MCF 10A (cell line): ENCODE measurements around the gene ZC3H10. TPM values are rescaled to one million over a fixed set of nuclear protein-coding genes. Genes with fewer than 3 reads are reported as not detected.

Source experiments
- BruUV-seq: library from RNA; stranded (reverse); fragments of 400-500 nt; replicated peaks from 2 replicates; lab custom pipeline; 2021; lab: Mats Ljungman, UMichigan
- CTCF ChIA-PET: fragments of 300-600 bp; sonication (Branson Sonifier 250); formaldehyde crosslinking; extraction: SDS; loops from one replicate; lab custom pipeline; 2021; ENCODE audit warnings: antibody characterized with exemption, inconsistent platforms; lab: Yijun Ruan, JAX
- POLR2A ChIA-PET: fragments of 300-600, 350-650 bp; sonication (Branson Sonifier 250); formaldehyde crosslinking; extraction: SDS; loops from one replicate; lab custom pipeline; 2020; ENCODE audit warnings: antibody characterized with exemption, inconsistent platforms; lab: Yijun Ruan, JAX
- DNase-seq: peaks from one replicate; pipeline ENCODE4 v3.0.0-alpha.2; 2018; ENCODE audit not compliant: unreplicated experiment
- H3K27ac Mint-ChIP-seq: one replicate; pipeline ENCODE4 v1.8.0; 2022; ENCODE audit warnings: mild to moderate bottlenecking, low read depth, mixed read lengths; ENCODE audit not compliant: unreplicated experiment
- H3K27me3 Mint-ChIP-seq: one replicate; pipeline ENCODE4 v1.8.0; 2022; ENCODE audit warnings: mixed read lengths; ENCODE audit not compliant: insufficient read depth, unreplicated experiment
- H3K36me3 Mint-ChIP-seq: one replicate; pipeline ENCODE4 v1.8.0; 2022; ENCODE audit warnings: mild to moderate bottlenecking, moderate library complexity, mixed read lengths; ENCODE audit not compliant: insufficient read depth, unreplicated experiment
- H3K4me1 Mint-ChIP-seq: one replicate; pipeline ENCODE4 v1.8.0; 2022; ENCODE audit warnings: mixed read lengths; ENCODE audit not compliant: insufficient read depth, unreplicated experiment
- H3K4me3 Mint-ChIP-seq: one replicate; pipeline ENCODE4 v1.8.0; 2022; ENCODE audit warnings: mild to moderate bottlenecking, moderate library complexity, mixed read lengths; ENCODE audit not compliant: unreplicated experiment
- H3K9me3 Mint-ChIP-seq: one replicate; pipeline ENCODE4 v1.8.0; 2022; ENCODE audit warnings: mixed read lengths; ENCODE audit not compliant: unreplicated experiment
- CTCF ChIP-seq: fragments of 200-600 bp; IDR thresholded peaks from one replicate; pipeline ENCODE4 v1.8.0; 2022; ENCODE audit warnings: antibody characterized with exemption, mild to moderate bottlenecking; ENCODE audit not compliant: unreplicated experiment
- intact Hi-C: fragments of 100-400 bp; cut with micrococcal nuclease; formaldehyde crosslinking; loops from 2 replicates; pipeline ENCODE4 v1.14.1; 2022
- total RNA-seq: library from RNA; stranded (reverse); gene quantifications from 2 replicates; pipeline ENCODE4 v1.2.3, GENCODE V29; 2022

ZC3H10 gene
- total RNA-seq, 1 experiment from 2014 or later: 2.8 TPM

- H3K36me3 Mint-ChIP-seq: no peaks in the 10 kb centered on the region
- H3K27ac Mint-ChIP-seq: no peak overlapping the region
- intact Hi-C loops: no loop called here
- no peak for TF ChIP-seq CTCF
- H3K4me3 Mint-ChIP-seq: no peak overlapping the region
- ChIA-PET CTCF (interaction anchor here (0.6 kb wide), 1 partner anchor 72 kb away, joined by 3 read pairs; no protein-coding TSS in a partner anchor), POLR2A (interaction anchor here (0.6 to 1.7 kb wide), 5 partner anchors 13 to 273 kb away, joined by 3 to 6 read pairs (median 3); partner anchors contain the start of genes PA2G4 and STAT2)
- no peaks in the 10 kb centered on the region for H3K27me3 Mint-ChIP-seq
- no TSS peak for BruUV-seq
- DNase-seq: no peak
- H3K4me1 Mint-ChIP-seq: no peaks in the 10 kb centered on the region
- H3K9me3 Mint-ChIP-seq: no peaks in the 10 kb centered on the region
Observed at GRCh38 chr12:56086608-56087007, 31.5 kb upstream of the ZC3H10 start.

- H3K4me3 Mint-ChIP-seq: no peak overlapping the region
- intact Hi-C loops: no loop called here
- DNase-seq: peak; percentile 49
- CTCF ChIA-PET: no interaction called here
- no peak for TF ChIP-seq CTCF
- H3K4me1 Mint-ChIP-seq: no peaks in the 10 kb centered on the region
- H3K27me3 Mint-ChIP-seq: no peaks in the 10 kb centered on the region
- POLR2A ChIA-PET: no interaction called here
- H3K36me3 Mint-ChIP-seq: no peaks in the 10 kb centered on the region
- BruUV-seq: no TSS peak
- H3K9me3 Mint-ChIP-seq: no peaks in the 10 kb centered on the region
- H3K27ac Mint-ChIP-seq: no peak overlapping the region
Observed at GRCh38 chr12:56087220-56087619, 30.8 kb upstream of the ZC3H10 start.

- Mint-ChIP-seq H3K4me3 (no peak overlapping the region), H3K4me1 (no peaks in the 10 kb centered on the region), H3K27ac (no peak overlapping the region), H3K36me3 (peaks cover 12% of the 10 kb centered on the region), H3K27me3 (no peaks in the 10 kb centered on the region), H3K9me3 (no peaks in the 10 kb centered on the region)
- ChIA-PET CTCF (no interaction called here), POLR2A (no interaction called here)
- no TSS peak for BruUV-seq
- no peak for TF ChIP-seq CTCF
- no peak for DNase-seq
- intact Hi-C loops: no loop called here
Observed at GRCh38 chr12:56097738-56098137, 20.3 kb upstream of the ZC3H10 start.

GRCh38 chr12:56098592-56098991 is 19.5 kb upstream of the ZC3H10 start:
- Mint-ChIP-seq H3K4me3 (no peak overlapping the region), H3K36me3 (peaks cover 12% of the 10 kb centered on the region), H3K27ac (no peak overlapping the region), H3K27me3 (no peaks in the 10 kb centered on the region), H3K4me1 (peaks cover 5% of the 10 kb centered on the region), H3K9me3 (no peaks in the 10 kb centered on the region)
- TF ChIP-seq CTCF: no peak
- DNase-seq: no peak
- ChIA-PET POLR2A (no interaction called here), CTCF (interaction anchor here (0.7 kb wide), 1 partner anchor 54 kb away, joined by 6 read pairs; no protein-coding TSS in a partner anchor)
- intact Hi-C loops: no loop called here
- no TSS peak for BruUV-seq
